ENCODE results near the gene GDAP2. TPM values are rescaled to one million over a fixed set of nuclear protein-coding genes. Genes with fewer than 3 reads are reported as not detected.

Gene GDAP2
- total RNA-seq, 1 donor from 2014 or later: 18.9 TPM

GRCh38 chr1:117826119-117826518 is 103.3 kb downstream of the GDAP2 start:
- Histone ChIP-seq H3K36me3 (ENCODE audit: control insufficient read depth, insufficient read depth, low read length) (no peaks in the 10 kb centered on the region), H3K4me3 (ENCODE audit: low read depth, low read length) (no peak overlapping the region), H3K27me3 (ENCODE audit: control insufficient read depth, insufficient read depth, low read length) (no peaks in the 10 kb centered on the region)
- no peak for DNase-seq (ENCODE audit: low read depth)
- TF ChIP-seq CTCF (IDR thresholded peaks at IDR 0.05; ENCODE audit: insufficient read depth, low read length, poor library complexity, severe bottlenecking): no peak

GRCh38 chr1:117825414-117825813 is 104.0 kb downstream of the GDAP2 start:
- Histone ChIP-seq H3K27me3 (ENCODE audit: control insufficient read depth, insufficient read depth, low read length) (no peaks in the 10 kb centered on the region), H3K36me3 (ENCODE audit: control insufficient read depth, insufficient read depth, low read length) (no peaks in the 10 kb centered on the region), H3K4me3 (ENCODE audit: low read depth, low read length) (no peak overlapping the region)
- no peak for DNase-seq (ENCODE audit: low read depth)
- no peak for TF ChIP-seq CTCF (IDR thresholded peaks at IDR 0.05; ENCODE audit: insufficient read depth, low read length, poor library complexity, severe bottlenecking)

GRCh38 chr1:117824616-117825015 is 104.8 kb downstream of the GDAP2 start:
- DNase-seq (ENCODE audit: low read depth): no peak
- no peaks in the 10 kb centered on the region for H3K27me3 ChIP-seq (ENCODE audit: control insufficient read depth, insufficient read depth, low read length)
- TF ChIP-seq CTCF (IDR thresholded peaks at IDR 0.05; ENCODE audit: insufficient read depth, low read length, poor library complexity, severe bottlenecking): no peak
- no peak overlapping the region for H3K4me3 ChIP-seq (ENCODE audit: low read depth, low read length)
- H3K36me3 ChIP-seq (ENCODE audit: control insufficient read depth, insufficient read depth, low read length): no peaks in the 10 kb centered on the region

- Histone ChIP-seq H3K36me3 (ENCODE audit: control insufficient read depth, insufficient read depth, low read length) (no peaks in the 10 kb centered on the region), H3K27me3 (ENCODE audit: control insufficient read depth, insufficient read depth, low read length) (no peaks in the 10 kb centered on the region), H3K4me3 (ENCODE audit: low read depth, low read length) (no peak overlapping the region)
- DNase-seq (ENCODE audit: low read depth): peak; percentile 73
- TF ChIP-seq CTCF (IDR thresholded peaks at IDR 0.05; ENCODE audit: insufficient read depth, low read length, poor library complexity, severe bottlenecking): no peak
These were observed 107.5 kb downstream of the GDAP2 start for GRCh38 chr1:117821774-117822482.

GRCh38 chr1:117821382-117821755 is 108.1 kb downstream of the GDAP2 start:
- no peak overlapping the region for H3K4me3 ChIP-seq (ENCODE audit: low read depth, low read length)
- H3K27me3 ChIP-seq (ENCODE audit: control insufficient read depth, insufficient read depth, low read length): no peaks in the 10 kb centered on the region
- TF ChIP-seq CTCF (IDR thresholded peaks at IDR 0.05; ENCODE audit: insufficient read depth, low read length, poor library complexity, severe bottlenecking): no peak
- no peaks in the 10 kb centered on the region for H3K36me3 ChIP-seq (ENCODE audit: control insufficient read depth, insufficient read depth, low read length)
- DNase-seq (ENCODE audit: low read depth): no peak

All from kidney epithelial cell (primary cell).